ENCODE data around the gene ZDHHC14.

Gene ZDHHC14

GRCh38 chr6:157602521-157603295 lies 221.7 kb downstream of the ZDHHC14 start:
- TF ChIP-seq CTCF (IDR thresholded peaks at IDR 0.05; ENCODE audit: insufficient read depth, low read depth, low read length, missing control alignments): no peak
- H3K4me3 ChIP-seq (ENCODE audit: low read depth, low read length): no peak overlapping the region
- no peak for DNase-seq (ENCODE audit: low read depth)

DNA sequence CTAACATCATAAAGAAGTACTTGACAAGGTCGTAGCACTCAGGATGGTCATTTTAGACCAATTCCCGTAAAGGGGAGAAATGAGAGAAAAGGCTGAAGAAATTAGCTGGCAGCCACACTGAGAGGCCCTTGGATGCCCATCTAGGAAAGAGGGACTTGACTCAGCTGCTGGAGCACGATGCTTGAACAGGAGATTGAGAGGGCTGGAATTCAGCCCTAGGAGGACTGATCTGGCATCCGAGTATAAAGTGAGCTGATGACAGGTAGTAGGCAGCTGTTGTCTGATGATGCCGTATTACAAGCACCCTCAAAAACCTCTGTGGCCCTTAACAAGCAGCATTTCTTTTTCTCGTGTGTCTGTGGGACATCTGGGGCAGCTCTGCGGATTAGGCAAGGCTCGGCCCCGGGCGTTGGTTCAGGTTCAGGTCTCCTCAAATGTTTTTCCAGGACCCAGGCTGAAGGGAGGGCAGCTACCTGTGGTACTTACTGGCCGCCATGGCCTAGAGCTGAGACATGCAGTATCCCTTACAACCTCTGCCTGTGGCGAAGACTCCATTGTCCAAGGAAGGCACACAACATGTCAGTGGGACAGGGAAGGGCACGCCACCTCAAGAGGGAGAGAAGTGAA lies 222.4 kb downstream of the ZDHHC14 start:
- no peak overlapping the region for H3K4me3 ChIP-seq (ENCODE audit: low read depth, low read length)
- no peak for TF ChIP-seq CTCF (IDR thresholded peaks at IDR 0.05; ENCODE audit: insufficient read depth, low read depth, low read length, missing control alignments)
- no peak for DNase-seq (ENCODE audit: low read depth)

GRCh38 chr6:157603971-157604370 lies 223.0 kb downstream of the ZDHHC14 start:
- no peak for DNase-seq (ENCODE audit: low read depth)
- no peak for TF ChIP-seq CTCF (IDR thresholded peaks at IDR 0.05; ENCODE audit: insufficient read depth, low read depth, low read length, missing control alignments)
- H3K4me3 ChIP-seq (ENCODE audit: low read depth, low read length): no peak overlapping the region

DNA sequence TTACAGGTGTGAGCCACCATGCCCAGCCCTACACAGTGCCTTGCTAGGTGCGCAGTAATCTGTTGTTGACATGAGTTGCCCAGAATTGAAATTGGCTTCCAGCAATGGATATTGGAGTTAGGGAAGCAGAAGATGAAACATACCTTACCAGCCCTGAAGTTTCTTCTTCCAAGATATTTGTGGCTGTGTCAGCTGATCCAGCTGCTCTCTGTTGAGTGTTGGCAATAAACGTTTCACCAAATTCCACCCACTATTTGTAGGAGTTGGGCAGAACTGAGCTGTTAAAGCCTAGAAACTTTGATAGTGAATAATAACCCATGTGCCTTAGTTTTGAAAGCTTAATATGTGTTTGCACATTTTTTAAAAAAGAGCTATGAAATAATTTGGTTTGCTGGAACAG lies 223.8 kb downstream of the ZDHHC14 start:
- no peak for TF ChIP-seq CTCF (IDR thresholded peaks at IDR 0.05; ENCODE audit: insufficient read depth, low read depth, low read length, missing control alignments)
- DNase-seq (ENCODE audit: low read depth): no peak
- no peak overlapping the region for H3K4me3 ChIP-seq (ENCODE audit: low read depth, low read length)

DNA sequence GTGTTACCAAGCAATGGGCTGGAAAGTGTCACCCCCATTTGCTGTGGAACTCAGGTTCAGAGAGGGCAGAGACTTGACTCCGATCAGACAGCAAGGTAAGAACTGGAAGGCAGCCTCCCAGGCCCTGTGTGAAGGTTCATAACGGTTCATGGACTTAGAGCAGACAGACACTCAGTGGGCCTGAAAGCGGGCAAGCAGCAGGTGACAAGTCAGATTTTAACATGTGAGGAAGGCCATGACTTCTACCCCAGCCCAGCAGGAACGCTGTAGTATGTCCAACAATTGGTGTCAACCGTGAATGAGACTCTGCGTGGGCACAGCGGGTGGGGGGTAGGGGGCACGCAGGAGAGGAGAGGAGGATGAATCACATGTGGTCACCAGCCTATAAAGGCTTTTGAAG lies 224.5 kb downstream of the ZDHHC14 start:
- H3K4me3 ChIP-seq (ENCODE audit: low read depth, low read length): no peak overlapping the region
- no peak for TF ChIP-seq CTCF (IDR thresholded peaks at IDR 0.05; ENCODE audit: insufficient read depth, low read depth, low read length, missing control alignments)
- no peak for DNase-seq (ENCODE audit: low read depth)

DNA sequence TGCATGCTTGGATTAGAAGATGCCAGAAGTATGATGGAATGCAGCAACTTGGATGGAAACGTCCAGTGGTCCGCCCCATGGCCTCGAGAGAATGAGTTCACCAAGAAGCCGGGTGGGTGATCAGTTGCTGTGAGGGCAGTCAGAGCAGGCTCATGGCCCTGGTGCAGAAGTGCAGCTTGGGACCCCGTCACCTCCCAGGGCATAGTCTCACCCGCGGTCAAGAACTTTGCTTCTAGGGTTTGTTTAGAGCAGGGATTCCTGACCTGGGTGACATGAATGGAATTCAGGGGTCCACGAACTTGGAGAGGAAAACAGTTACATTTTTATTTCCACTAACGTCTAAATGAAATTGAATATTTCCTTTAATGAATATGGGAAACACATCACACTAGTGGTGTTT lies 225.5 kb downstream of the ZDHHC14 start:
- no peak for TF ChIP-seq CTCF (IDR thresholded peaks at IDR 0.05; ENCODE audit: insufficient read depth, low read depth, low read length, missing control alignments)
- H3K4me3 ChIP-seq (ENCODE audit: low read depth, low read length): no peak overlapping the region
- DNase-seq (ENCODE audit: low read depth): no peak

Data from GM12865 (cell line).